Ramos (cell line): ENCODE results near the gene PSMC3IP.

ENCODE experiments used
- in situ Hi-C: fragments of 300-500 bp; cut with MboI; formaldehyde crosslinking; loops from one replicate; pipeline ENCODE4 v1.14.3; 2022; ENCODE audit warnings: low sequenced_read_pairs; ENCODE audit not compliant: unreplicated experiment

Gene PSMC3IP

GRCh38 chr17:42586514-42587230, 9.1 kb upstream of the PSMC3IP start:
- in situ Hi-C loops, result loop anchor here (25.0 kb wide), 1 partner anchor 776 kb away; no protein-coding TSS in a partner anchor

- in situ Hi-C loops, result loop anchor here (25.0 kb wide), 1 partner anchor 777 kb away; no protein-coding TSS in a partner anchor
These were observed 7.8 kb upstream of the PSMC3IP start for GRCh38 chr17:42585353-42585752.

- in situ Hi-C loops, result loop anchor here (25.0 kb wide), 1 partner anchor 777 kb away; no protein-coding TSS in a partner anchor
These were observed 7.4 kb upstream of the PSMC3IP start for GRCh38 chr17:42584880-42585279.

GRCh38 chr17:42581744-42582270, 4.3 kb upstream of the PSMC3IP start:
- in situ Hi-C loops, result loop anchor here (25.0 kb wide), 1 partner anchor 780 kb away; no protein-coding TSS in a partner anchor

GRCh38 chr17:42579794-42580551, 2.4 kb upstream of the PSMC3IP start:
- in situ Hi-C loops, result loop anchor here (5.0 to 25.0 kb wide), 4 partner anchors 102 to 782 kb away; partner anchors contain the start of genes CCR10, CNTNAP1, PTGES3L and RAMP2

GRCh38 chr17:42578282-42578869, 847 bp upstream of the PSMC3IP start:
- in situ Hi-C loops, result loop anchor here (5.0 to 25.0 kb wide), 4 partner anchors 104 to 784 kb away; partner anchors contain the start of genes CCR10, CNTNAP1, PTGES3L and RAMP2

GRCh38 chr17:42577140-42577531, 393 bp downstream of the PSMC3IP start:
- in situ Hi-C loops, result loop anchor here (5.0 to 25.0 kb wide), 4 partner anchors 105 to 785 kb away; partner anchors contain the start of genes CCR10, CNTNAP1, PTGES3L and RAMP2

- in situ Hi-C loops, result loop anchor here (10.0 kb wide), 2 partner anchors 190 to 410 kb away; partner anchors contain the start of genes PTGES3L, RAMP2 and RUNDC1
These were observed 3.1 kb downstream of the PSMC3IP start for GRCh38 chr17:42574463-42574862.

GRCh38 chr17:42573095-42573494, 4.4 kb downstream of the PSMC3IP start:
- in situ Hi-C loops, result loop anchor here (10.0 kb wide), 2 partner anchors 192 to 412 kb away; partner anchors contain the start of genes PTGES3L, RAMP2 and RUNDC1

- in situ Hi-C loops, result loop anchor here (10.0 kb wide), 2 partner anchors 193 to 413 kb away; partner anchors contain the start of genes PTGES3L, RAMP2 and RUNDC1
These were observed 5.9 kb downstream of the PSMC3IP start for GRCh38 chr17:42571435-42572225.

- in situ Hi-C loops, result no loop called here
These were observed 9.0 kb downstream of the PSMC3IP start for GRCh38 chr17:42568341-42569111.

GRCh38 chr17:42566883-42567573, 10.5 kb downstream of the PSMC3IP start, which contains the start of gene MLX:
TSS of gene MLX (plus strand) at chr17:42567100. CDS start at chr17:42567125, 25 bp downstream.
- in situ Hi-C loops, result no loop called here

GRCh38 chr17:42566215-42566882, 11.2 kb downstream of the PSMC3IP start:
- in situ Hi-C loops, result no loop called here

GRCh38 chr17:42565523-42566214, 11.9 kb downstream of the PSMC3IP start:
- in situ Hi-C loops, result no loop called here

- in situ Hi-C loops, result no loop called here
These were observed 12.6 kb downstream of the PSMC3IP start for GRCh38 chr17:42564815-42565522.

- in situ Hi-C loops, result no loop called here
These were observed 13.6 kb downstream of the PSMC3IP start for GRCh38 chr17:42563950-42564349.
